HCT116 (cell line): ENCODE measurements around the gene MSI2.

ENCODE experiments used
- CTCF ChIP-seq, 3 experiments: fragments of 200-600 bp in 1 of 3; sonication (generic) in 1 of 3; IDR thresholded peaks in 2 of 3; conservative IDR thresholded peaks in 1 of 3; 2 replicates each; pipeline ENCODE4 v1.5.1; 2012 to 2017; ENCODE audit warnings: low read depth in 2 of 3, low read length in 2 of 3, antibody characterized with exemption in 1 of 3, borderline replicate concordance in 1 of 3, control low read depth in 1 of 3, mild to moderate bottlenecking in 1 of 3, mixed read lengths in 1 of 3, mixed run types in 1 of 3, moderate library complexity in 1 of 3; ENCODE audit not compliant: insufficient read depth in 1 of 3
- SP1 ChIP-seq: IDR thresholded peaks from 2 replicates; pipeline ENCODE4 v1.6.1; 2012; ENCODE audit warnings: low read depth
- YY1 ChIP-seq: IDR thresholded peaks from 2 replicates; pipeline ENCODE4 v1.6.1; 2011; ENCODE audit warnings: low read length, low read depth, moderate library complexity, mild to moderate bottlenecking; ENCODE audit not compliant: insufficient replicate concordance; ENCODE audit errors: extremely low read depth

- TF ChIP-seq YY1 = no peak
- TF ChIP-seq SP1 = no peak
- TF ChIP-seq CTCF (IDR thresholded peaks at IDR 0.05 in 2 of 3, conservative IDR thresholded peaks at IDR 0.05 in 1 of 3; ENCODE audit: borderline replicate concordance in 1 of 3, insufficient read depth in 1 of 3, low read depth in 2 of 3, low read length in 2 of 3) = no peak
Measured at GRCh38 chr17:57517273-57517631, 260.9 kb downstream of the MSI2 start.
